Brain pericyte (primary cell): ENCODE data around the gene CXCL16.
A peak's percentile ranks its signal among the peaks of the same experiment; 100 is the strongest.
"Not testable (repeated sequence)": the region's sequence is repeated elsewhere in the genome, so short reads cannot be mapped to it uniquely, and the experiment has no call there.

ENCODE experiments used
- DNase-seq: peaks from one replicate; pipeline ENCODE4 v3.0.0-alpha.2; 2012; ENCODE audit warnings: low read depth, low spot score

CXCL16 gene

GRCh38 chr17:4721203-4722135 is 18.3 kb downstream of the CXCL16 start:
- DNase-seq: no peak

- no peak for DNase-seq
These were observed 18.9 kb downstream of the CXCL16 start for GRCh38 chr17:4720787-4721186.

- no peak for DNase-seq
These were observed 20.0 kb downstream of the CXCL16 start for GRCh38 chr17:4719684-4720221.

- DNase-seq: no peak
These were observed 20.6 kb downstream of the CXCL16 start for GRCh38 chr17:4719146-4719545.

GRCh38 chr17:4718276-4718675 is 21.5 kb downstream of the CXCL16 start:
- no peak for DNase-seq

- no peak for DNase-seq
These were observed 21.9 kb downstream of the CXCL16 start for GRCh38 chr17:4717791-4718190.

GRCh38 chr17:4716081-4716480 is 23.6 kb downstream of the CXCL16 start:
- DNase-seq: no peak

GRCh38 chr17:4715063-4715744 is 24.5 kb downstream of the CXCL16 start:
- DNase-seq: no peak

GRCh38 chr17:4714340-4715062 is 25.2 kb downstream of the CXCL16 start:
- DNase-seq: not testable (repeated sequence)

- DNase-seq: no peak
These were observed 27.2 kb downstream of the CXCL16 start for GRCh38 chr17:4712526-4712925.

GRCh38 chr17:4711661-4712181 is 28.0 kb downstream of the CXCL16 start:
- DNase-seq: no peak

GRCh38 chr17:4710693-4711634 is 28.8 kb downstream of the CXCL16 start:
- DNase-seq: no peak

GRCh38 chr17:4709794-4710692 is 29.7 kb downstream of the CXCL16 start, which contains the start of gene ARRB2:
TSS of gene ARRB2 (plus strand) at chr17:4710632. CDS start at chr17:4710722, 90 bp downstream.
- DNase-seq: peak; percentile 98

GRCh38 chr17:4708436-4708835 is 31.3 kb downstream of the CXCL16 start:
- no peak for DNase-seq

GRCh38 chr17:4706121-4706520 is 33.6 kb downstream of the CXCL16 start:
- no peak for DNase-seq

- DNase-seq: no peak
These were observed 34.7 kb downstream of the CXCL16 start for GRCh38 chr17:4704991-4705390.

GRCh38 chr17:4704574-4704907 is 35.2 kb downstream of the CXCL16 start:
- not testable (repeated sequence) for DNase-seq

GRCh38 chr17:4703330-4703691 is 36.4 kb downstream of the CXCL16 start:
- no peak for DNase-seq

- DNase-seq: no peak
These were observed 38.6 kb downstream of the CXCL16 start for GRCh38 chr17:4701116-4701515.
